Suprapubic skin (tissue), 4 donors: ENCODE results near the gene NMNAT2. TPM values are rescaled to one million over a fixed set of nuclear protein-coding genes. Genes with fewer than 3 reads are reported as not detected.

ENCODE experiments used
- DNase-seq, 2 donors: peaks; one replicate each; pipeline ENCODE4 v3.0.0-alpha.2; 2019; ENCODE audit warnings: low spot score in 2 of 2
- H3K27ac ChIP-seq: fragments of 200-600 bp; sonication (generic); one replicate; pipeline ENCODE4 v1.5.1; 2019
- H3K27me3 ChIP-seq: fragments of 200-600 bp; sonication (generic); one replicate; pipeline ENCODE4 v1.5.1; 2019
- H3K36me3 ChIP-seq: fragments of 200-600 bp; sonication (generic); one replicate; pipeline ENCODE4 v1.5.1; 2019
- H3K4me1 ChIP-seq: fragments of 200-600 bp; sonication (generic); one replicate; pipeline ENCODE4 v1.5.1; 2019
- H3K4me3 ChIP-seq: fragments of 200-600 bp; sonication (generic); one replicate; pipeline ENCODE4 v1.5.1; 2019; ENCODE audit warnings: mild to moderate bottlenecking
- H3K9me3 ChIP-seq: fragments of 200-600 bp; sonication (generic); one replicate; pipeline ENCODE4 v1.5.1; 2019
- CTCF ChIP-seq, 2 donors: fragments of 200-600 bp in 1 of 2; fragments of 450-650 bp in 1 of 2; sonication (generic) in 1 of 2; IDR thresholded peaks; one replicate each; pipeline ENCODE4 v1.5.1; 2016 to 2019; ENCODE audit warnings: antibody characterized with exemption in 2 of 2, mild to moderate bottlenecking in 1 of 2, moderate library complexity in 1 of 2
- EP300 ChIP-seq: sonication (generic); formaldehyde crosslinking; IDR thresholded peaks from one replicate; pipeline ENCODE4 v1.6.1; 2017; ENCODE audit warnings: antibody characterized with exemption
- POLR2A ChIP-seq, 2 donors: fragments of 450-650 bp; IDR thresholded peaks; one replicate each; pipeline ENCODE4 v1.6.1; 2017; ENCODE audit warnings: antibody characterized with exemption in 2 of 2, mild to moderate bottlenecking in 2 of 2, moderate library complexity in 2 of 2
- POLR2AphosphoS5 ChIP-seq, 3 donors: sonication (generic); formaldehyde crosslinking; IDR thresholded peaks; one replicate each; pipeline ENCODE4 v1.6.1; 2017; ENCODE audit warnings: antibody characterized with exemption in 3 of 3
- WGBS: methylation state at CpG from one replicate; pipeline ENCODE4 v1.1.5; 2018; 5-methylcytosine and 5-hydroxymethylcytosine counted together
- total RNA-seq, 4 donors: library from RNA; depleted of rRNA; stranded (reverse); fragments of >200 nt; gene quantifications; one replicate each; pipeline ENCODE4 v1.1.0, GENCODE V29; 2016

NMNAT2 gene
- total RNA-seq, 4 donors from 2014 or later, result 0.48 to 0.81 (median 0.68) TPM

GRCh38 chr1:183251101-183251958, 166.8 kb downstream of the NMNAT2 start:
- WGBS, result 95% methylated on average over 12 of the region's 12 CpGs
- H3K9me3 ChIP-seq, result peaks cover 3% of the 10 kb centered on the region
- no peak overlapping the region for H3K4me3 ChIP-seq
- no peaks in the 10 kb centered on the region for H3K36me3 ChIP-seq
- no peak overlapping the region for H3K27ac ChIP-seq
- TF ChIP-seq EP300, result no peak
- no peak for TF ChIP-seq POLR2AphosphoS5 (IDR thresholded peaks at IDR 0.05)
- no peak for TF ChIP-seq POLR2A (IDR thresholded peaks at IDR 0.05)
- TF ChIP-seq CTCF (IDR thresholded peaks at IDR 0.05), result no peak
- no peak for DNase-seq
- no peaks in the 10 kb centered on the region for H3K27me3 ChIP-seq
- H3K4me1 ChIP-seq, result no peaks in the 10 kb centered on the region

- Histone ChIP-seq H3K27me3 (no peaks in the 10 kb centered on the region), H3K4me3 (no peak overlapping the region), H3K9me3 (peaks cover 3% of the 10 kb centered on the region), H3K4me1 (no peaks in the 10 kb centered on the region), H3K27ac (no peak overlapping the region), H3K36me3 (no peaks in the 10 kb centered on the region)
- TF ChIP-seq POLR2A (IDR thresholded peaks at IDR 0.05) (no peak), EP300 (no peak), CTCF (IDR thresholded peaks at IDR 0.05) (no peak), POLR2AphosphoS5 (IDR thresholded peaks at IDR 0.05) (no peak)
- DNase-seq, result no peak
- 90% methylated on average over 5 of the region's 5 CpGs for WGBS
Observed at GRCh38 chr1:183249941-183250452, 168.2 kb downstream of the NMNAT2 start.

GRCh38 chr1:183248989-183249691, 169.0 kb downstream of the NMNAT2 start:
- no peak for DNase-seq
- H3K4me3 ChIP-seq, result no peak overlapping the region
- no peaks in the 10 kb centered on the region for H3K9me3 ChIP-seq
- TF ChIP-seq POLR2AphosphoS5 (IDR thresholded peaks at IDR 0.05), result no peak
- TF ChIP-seq CTCF (IDR thresholded peaks at IDR 0.05), result no peak
- TF ChIP-seq POLR2A (IDR thresholded peaks at IDR 0.05), result no peak
- TF ChIP-seq EP300, result no peak
- WGBS, result 85% methylated on average over 4 of the region's 4 CpGs
- peaks cover 2% of the 10 kb centered on the region for H3K4me1 ChIP-seq
- H3K27me3 ChIP-seq, result no peaks in the 10 kb centered on the region
- H3K36me3 ChIP-seq, result no peaks in the 10 kb centered on the region
- no peak overlapping the region for H3K27ac ChIP-seq

GRCh38 chr1:183247931-183248330, 170.2 kb downstream of the NMNAT2 start:
- WGBS, result 72% methylated on average over 1 of the region's 1 CpG
- Histone ChIP-seq H3K4me3 (no peak overlapping the region), H3K4me1 (peaks cover 6% of the 10 kb centered on the region), H3K9me3 (no peaks in the 10 kb centered on the region), H3K27ac (no peak overlapping the region), H3K27me3 (no peaks in the 10 kb centered on the region), H3K36me3 (no peaks in the 10 kb centered on the region)
- TF ChIP-seq POLR2AphosphoS5 (IDR thresholded peaks at IDR 0.05) (no peak), CTCF (IDR thresholded peaks at IDR 0.05) (no peak), EP300 (no peak), POLR2A (IDR thresholded peaks at IDR 0.05) (no peak)
- DNase-seq, result no peak

- Histone ChIP-seq H3K9me3 (no peaks in the 10 kb centered on the region), H3K27ac (no peak overlapping the region), H3K27me3 (no peaks in the 10 kb centered on the region), H3K36me3 (no peaks in the 10 kb centered on the region), H3K4me3 (no peak overlapping the region), H3K4me1 (peaks cover 6% of the 10 kb centered on the region)
- TF ChIP-seq POLR2A (IDR thresholded peaks at IDR 0.05) (no peak), CTCF (IDR thresholded peaks at IDR 0.05) (no peak), POLR2AphosphoS5 (IDR thresholded peaks at IDR 0.05) (no peak), EP300 (no peak)
- WGBS, result 80% methylated on average over 3 of the region's 3 CpGs
- DNase-seq, result no peak
Observed at GRCh38 chr1:183247484-183247883, 170.7 kb downstream of the NMNAT2 start.
